Nephron progenitor cell (in vitro differentiated cells): ENCODE measurements around the gene HJV.

Experiments
- DNase-seq: peaks from one replicate; pipeline ENCODE4 v3.0.0; 2021
- H3K27ac Mint-ChIP-seq: 2 replicates; pipeline ENCODE4 v1.8.0; 2021; ENCODE audit warnings: mild to moderate bottlenecking, moderate library complexity, mixed read lengths
- H3K27me3 Mint-ChIP-seq: 2 replicates; pipeline ENCODE4 v1.8.0; 2021; ENCODE audit warnings: mild to moderate bottlenecking, low read depth, mixed read lengths; ENCODE audit not compliant: poor library complexity
- H3K36me3 Mint-ChIP-seq: 2 replicates; pipeline ENCODE4 v1.8.0; 2021; ENCODE audit warnings: low read depth, mixed read lengths
- H3K4me1 Mint-ChIP-seq: 2 replicates; pipeline ENCODE4 v1.8.0; 2021; ENCODE audit warnings: mixed read lengths
- H3K4me3 Mint-ChIP-seq: 2 replicates; pipeline ENCODE4 v1.8.0; 2021; ENCODE audit warnings: mild to moderate bottlenecking, moderate library complexity, mixed read lengths
- H3K9me3 Mint-ChIP-seq: 2 replicates; pipeline ENCODE4 v1.8.0; 2021; ENCODE audit warnings: mild to moderate bottlenecking, moderate library complexity, mixed read lengths
- CTCF ChIP-seq: fragments of 200-600 bp; sonication (generic); IDR thresholded peaks from 2 replicates; pipeline ENCODE4 v1.5.0; 2021; ENCODE audit warnings: antibody characterized with exemption

Gene HJV

GRCh38 chr1:146046664-146047063 is 25.1 kb upstream of the HJV start:
- DNase-seq = no peak
- H3K36me3 Mint-ChIP-seq = no peaks in the 10 kb centered on the region
- H3K27ac Mint-ChIP-seq = no peak overlapping the region
- H3K9me3 Mint-ChIP-seq = no peaks in the 10 kb centered on the region
- no peak overlapping the region for H3K4me3 Mint-ChIP-seq
- TF ChIP-seq CTCF = no peak
- H3K27me3 Mint-ChIP-seq = peaks cover 6% of the 10 kb centered on the region
- peaks cover 28% of the 10 kb centered on the region for H3K4me1 Mint-ChIP-seq

- Mint-ChIP-seq H3K27ac (no peak overlapping the region), H3K9me3 (peaks cover 9% of the 10 kb centered on the region), H3K36me3 (no peaks in the 10 kb centered on the region), H3K4me3 (peak overlapping the region; percentile 100), H3K4me1 (peaks cover 21% of the 10 kb centered on the region), H3K27me3 (peaks cover 22% of the 10 kb centered on the region)
- no peak for TF ChIP-seq CTCF
- DNase-seq = no peak
Observed at GRCh38 chr1:146039844-146040194, 18.3 kb upstream of the HJV start.

- Mint-ChIP-seq H3K36me3 (no peaks in the 10 kb centered on the region), H3K27me3 (peaks cover 22% of the 10 kb centered on the region), H3K27ac (peak overlapping the region; percentile 98), H3K4me1 (peaks cover 9% of the 10 kb centered on the region), H3K9me3 (peaks cover 9% of the 10 kb centered on the region), H3K4me3 (peak overlapping the region; percentile 100)
- DNase-seq = peak; percentile 83
- no peak for TF ChIP-seq CTCF
Observed at GRCh38 chr1:146036965-146037646, 15.6 kb upstream of the HJV start.

- no peaks in the 10 kb centered on the region for H3K36me3 Mint-ChIP-seq
- no peak overlapping the region for H3K27ac Mint-ChIP-seq
- H3K27me3 Mint-ChIP-seq = peaks cover 22% of the 10 kb centered on the region
- no peak for TF ChIP-seq CTCF
- H3K9me3 Mint-ChIP-seq = peaks cover 9% of the 10 kb centered on the region
- no peak for DNase-seq
- peaks cover 9% of the 10 kb centered on the region for H3K4me1 Mint-ChIP-seq
- peak overlapping the region; percentile 100 for H3K4me3 Mint-ChIP-seq
Observed at GRCh38 chr1:146036241-146036964, 14.9 kb upstream of the HJV start.

GRCh38 chr1:146035048-146035423 is 13.5 kb upstream of the HJV start:
- Mint-ChIP-seq H3K4me1 (peaks cover 9% of the 10 kb centered on the region), H3K36me3 (no peaks in the 10 kb centered on the region), H3K27ac (no peak overlapping the region), H3K4me3 (peak overlapping the region; percentile 100), H3K27me3 (peaks cover 24% of the 10 kb centered on the region), H3K9me3 (peaks cover 13% of the 10 kb centered on the region)
- TF ChIP-seq CTCF = no peak
- no peak for DNase-seq
